Prostate gland (tissue), 2 donors: ENCODE data around the gene DDX46.

Experiments used
- POLR2A ChIP-seq: fragments of 450-650 bp; IDR thresholded peaks from one replicate; pipeline ENCODE4 v1.6.1; 2016; ENCODE audit warnings: antibody characterized with exemption, mild to moderate bottlenecking
- TF ChIP-seq, protein P1 (sequence below), 4 experiments: fragments of 200-600 bp in 2 of 4; fragments of 450-650 bp in 2 of 4; sonication (generic) in 2 of 4; IDR thresholded peaks; 1 replicate in 3 of 4; 2 replicates in 1 of 4; pipeline ENCODE4 v1.5.1; 2016 to 2019; ENCODE audit warnings: antibody characterized with exemption in 4 of 4, mild to moderate bottlenecking in 2 of 4, moderate library complexity in 2 of 4

DNA sequence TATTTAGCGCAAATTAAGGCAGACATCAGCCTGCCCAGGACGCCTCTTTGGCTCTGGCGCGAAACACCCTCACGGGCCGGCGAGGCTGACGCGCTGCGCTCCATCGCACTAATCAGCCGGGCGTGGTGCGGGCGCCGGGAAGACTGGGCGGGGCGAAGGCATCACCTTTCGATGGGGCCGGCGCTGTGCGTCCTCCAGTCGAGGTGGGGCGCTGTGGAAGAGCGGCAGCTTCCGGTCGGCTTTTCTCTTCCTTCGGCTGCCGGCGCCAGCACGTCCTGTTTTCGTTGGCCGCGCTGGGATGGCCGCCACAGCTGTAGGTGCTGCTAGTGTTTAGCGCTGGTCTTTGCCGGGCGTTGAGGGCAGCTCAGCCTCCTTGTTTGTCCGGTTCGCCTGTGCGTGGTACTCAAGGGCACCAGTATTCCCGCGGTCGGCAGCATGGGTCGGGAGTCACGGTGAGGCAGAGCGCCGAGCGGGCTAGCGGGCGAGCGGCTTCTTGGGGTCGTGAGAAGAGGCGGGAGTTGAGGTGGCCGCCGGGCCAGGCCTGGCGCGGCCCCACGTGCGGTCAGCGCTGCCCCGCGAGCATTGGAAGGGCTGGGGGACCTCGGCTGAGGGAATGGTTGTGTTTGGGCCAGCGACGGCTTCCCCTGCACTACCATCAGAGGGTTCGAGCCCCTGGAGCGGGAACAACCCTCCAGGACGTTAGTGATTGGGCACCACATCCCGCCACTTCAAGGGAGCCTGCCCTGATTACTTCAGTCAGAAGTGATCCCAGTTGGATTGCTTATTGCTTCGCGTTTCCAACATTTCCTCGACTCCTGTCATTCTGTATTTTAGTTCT is at the start of gene DDX46:
- TF ChIP-seq POLR2A, result peak; percentile 31
- TF ChIP-seq, protein P1, sequence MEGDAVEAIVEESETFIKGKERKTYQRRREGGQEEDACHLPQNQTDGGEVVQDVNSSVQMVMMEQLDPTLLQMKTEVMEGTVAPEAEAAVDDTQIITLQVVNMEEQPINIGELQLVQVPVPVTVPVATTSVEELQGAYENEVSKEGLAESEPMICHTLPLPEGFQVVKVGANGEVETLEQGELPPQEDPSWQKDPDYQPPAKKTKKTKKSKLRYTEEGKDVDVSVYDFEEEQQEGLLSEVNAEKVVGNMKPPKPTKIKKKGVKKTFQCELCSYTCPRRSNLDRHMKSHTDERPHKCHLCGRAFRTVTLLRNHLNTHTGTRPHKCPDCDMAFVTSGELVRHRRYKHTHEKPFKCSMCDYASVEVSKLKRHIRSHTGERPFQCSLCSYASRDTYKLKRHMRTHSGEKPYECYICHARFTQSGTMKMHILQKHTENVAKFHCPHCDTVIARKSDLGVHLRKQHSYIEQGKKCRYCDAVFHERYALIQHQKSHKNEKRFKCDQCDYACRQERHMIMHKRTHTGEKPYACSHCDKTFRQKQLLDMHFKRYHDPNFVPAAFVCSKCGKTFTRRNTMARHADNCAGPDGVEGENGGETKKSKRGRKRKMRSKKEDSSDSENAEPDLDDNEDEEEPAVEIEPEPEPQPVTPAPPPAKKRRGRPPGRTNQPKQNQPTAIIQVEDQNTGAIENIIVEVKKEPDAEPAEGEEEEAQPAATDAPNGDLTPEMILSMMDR (IDR thresholded peaks at IDR 0.05), result peak; percentile 28 to 83 (median 76)
